ENCODE results near the gene CDRT4. TPM values are rescaled to one million over a fixed set of nuclear protein-coding genes. Genes with fewer than 3 reads are reported as not detected.

The CDRT4 gene
- total RNA-seq, 1 donor from 2014 or later: 1.4 TPM

DNA sequence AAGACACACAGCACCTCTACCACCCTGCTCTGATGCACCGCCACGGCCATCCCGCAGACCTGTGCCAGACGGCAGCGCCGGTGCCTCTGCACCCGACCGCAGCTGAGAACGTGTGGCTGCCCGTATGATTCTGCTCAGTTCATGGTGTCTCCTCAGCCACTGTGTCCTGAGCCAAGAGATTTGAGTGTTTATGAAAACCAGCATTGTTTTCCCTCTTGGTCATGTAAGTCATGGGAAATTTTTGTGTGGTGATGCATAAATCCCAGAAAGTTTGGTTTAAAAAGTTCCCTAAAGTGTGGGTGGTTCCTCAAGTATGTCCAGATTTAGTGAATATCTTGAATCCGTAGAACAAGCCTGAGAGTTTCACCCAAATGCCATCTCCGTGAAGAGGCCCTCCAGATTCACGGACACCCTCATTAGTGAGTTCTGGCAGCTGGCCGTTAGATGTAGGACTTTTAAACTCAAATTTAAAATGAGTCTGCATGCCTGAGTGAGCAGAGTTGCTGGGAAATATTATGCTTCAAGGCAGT, 57.6 kb downstream of the CDRT4 start:
- DNase-seq (peak; percentile 70), ATAC-seq (peak; percentile 67)
- intact Hi-C loops (cut with micrococcal nuclease): no loop called here

DNA sequence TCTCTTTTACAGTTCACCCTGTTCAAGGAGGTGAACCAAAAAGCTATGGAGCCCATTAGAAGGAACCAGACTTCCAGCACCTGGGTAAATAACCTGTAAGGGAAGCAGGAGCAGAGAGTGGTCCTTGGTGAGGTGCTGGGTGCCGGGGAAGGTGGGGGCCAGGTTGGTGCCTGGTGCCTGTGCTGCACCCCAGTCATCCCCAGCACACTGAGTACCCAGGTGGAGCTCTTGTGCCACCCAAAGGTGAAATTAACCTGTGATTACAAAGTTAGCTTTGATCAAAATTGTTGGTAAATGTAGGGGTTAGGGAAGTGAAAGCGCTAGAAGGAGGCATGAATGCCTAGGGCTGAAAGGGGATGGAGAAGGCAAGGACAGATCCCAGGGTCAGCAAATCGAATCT, 58.6 kb downstream of the CDRT4 start:
- ATAC-seq (no peak), DNase-seq (no peak)
- intact Hi-C loops (cut with micrococcal nuclease): no loop called here

- ATAC-seq (no peak), DNase-seq (no peak)
- intact Hi-C loops (cut with micrococcal nuclease): no loop called here
Measured at GRCh38 chr17:15406081-15406480, 61.3 kb downstream of the CDRT4 start.

GRCh38 chr17:15405058-15405415, 62.4 kb downstream of the CDRT4 start:
- intact Hi-C loops (cut with micrococcal nuclease): no loop called here
- ATAC-seq (no peak), DNase-seq (no peak)

DNA sequence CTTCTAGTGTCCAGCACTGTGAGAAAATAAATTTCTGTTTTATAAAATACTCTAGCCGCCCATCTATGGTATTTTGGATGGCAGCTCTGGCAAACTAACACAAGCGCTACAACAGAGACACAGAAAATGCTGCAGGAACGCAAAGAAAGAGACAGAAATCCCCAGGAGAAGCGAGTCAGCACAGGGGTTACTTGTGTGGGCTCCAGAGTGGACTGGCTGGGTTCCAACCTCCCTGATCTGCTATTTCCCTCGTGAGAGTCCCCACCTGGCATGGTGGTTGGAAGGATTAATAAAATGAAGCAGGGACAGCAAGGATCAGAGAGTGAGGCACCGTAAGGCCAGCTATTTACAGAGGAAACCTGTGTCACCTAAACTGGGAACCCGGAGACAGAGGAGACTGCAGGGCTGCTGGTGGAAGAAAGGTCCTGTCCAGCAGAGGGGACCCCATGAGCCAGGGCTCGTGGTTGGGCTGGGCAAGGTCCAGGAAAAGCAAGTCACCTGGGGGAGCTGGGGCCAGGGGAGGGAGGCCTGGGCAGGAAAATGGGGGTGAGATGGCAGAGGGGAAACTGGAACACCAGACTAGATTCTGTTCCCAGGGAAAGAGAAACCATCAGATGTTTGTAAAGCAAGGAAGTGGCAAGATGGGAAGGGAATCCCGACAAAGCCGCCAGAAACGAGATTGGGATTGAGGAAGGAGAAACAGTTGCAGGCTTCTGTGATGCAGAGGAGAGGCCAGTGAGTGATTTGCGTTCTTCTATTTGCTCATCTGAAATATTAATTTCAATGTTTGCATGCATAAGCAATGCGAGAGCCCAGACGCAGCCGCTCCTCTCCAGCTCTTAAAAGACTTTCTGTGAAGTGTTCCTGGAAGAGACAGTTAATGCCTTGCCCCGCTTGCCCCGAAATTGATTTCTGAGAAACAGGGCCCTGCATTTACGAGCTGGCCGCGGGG, 63.0 kb downstream of the CDRT4 start:
- peak; percentile 14 for ATAC-seq
- intact Hi-C loops (cut with micrococcal nuclease): no loop called here
- no peak for DNase-seq

DNA sequence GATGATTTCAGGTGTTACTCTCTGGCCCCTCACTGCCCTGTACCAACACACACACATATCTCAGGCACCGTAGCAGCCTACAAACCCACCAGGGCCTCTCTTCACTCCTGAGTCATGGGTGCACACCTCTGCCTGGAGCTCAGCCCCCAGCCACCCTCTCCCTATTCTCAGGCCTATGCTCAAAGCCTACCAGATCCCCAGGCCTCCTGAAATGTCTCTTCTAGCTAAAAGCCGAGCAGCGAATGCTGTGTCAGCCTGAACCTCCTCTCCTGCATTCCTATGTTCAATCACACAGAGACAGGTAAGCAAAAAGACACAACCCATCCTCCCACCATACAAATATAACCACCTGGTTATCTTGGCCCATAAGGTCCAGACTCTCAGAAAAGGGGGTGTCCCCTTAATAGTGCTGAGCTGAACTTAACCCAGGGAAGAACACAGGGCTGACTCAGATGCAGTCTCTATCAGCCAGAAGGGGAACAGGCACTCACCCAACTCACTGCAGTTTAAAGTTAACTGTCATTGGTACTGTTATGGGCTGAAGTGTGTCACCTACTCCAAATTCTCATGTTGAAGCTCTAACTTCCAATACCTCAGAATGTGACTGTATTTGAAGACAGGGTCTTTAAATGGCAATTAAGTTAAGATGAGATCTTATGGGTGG, 64.0 kb downstream of the CDRT4 start:
- intact Hi-C loops (cut with micrococcal nuclease): no loop called here
- no peak for DNase-seq
- peak; percentile 76 for ATAC-seq

- ATAC-seq (peak; percentile 13), DNase-seq (no peak)
- intact Hi-C loops (cut with micrococcal nuclease): no loop called here
Measured at GRCh38 chr17:15399443-15399842, 68.0 kb downstream of the CDRT4 start.

DNA sequence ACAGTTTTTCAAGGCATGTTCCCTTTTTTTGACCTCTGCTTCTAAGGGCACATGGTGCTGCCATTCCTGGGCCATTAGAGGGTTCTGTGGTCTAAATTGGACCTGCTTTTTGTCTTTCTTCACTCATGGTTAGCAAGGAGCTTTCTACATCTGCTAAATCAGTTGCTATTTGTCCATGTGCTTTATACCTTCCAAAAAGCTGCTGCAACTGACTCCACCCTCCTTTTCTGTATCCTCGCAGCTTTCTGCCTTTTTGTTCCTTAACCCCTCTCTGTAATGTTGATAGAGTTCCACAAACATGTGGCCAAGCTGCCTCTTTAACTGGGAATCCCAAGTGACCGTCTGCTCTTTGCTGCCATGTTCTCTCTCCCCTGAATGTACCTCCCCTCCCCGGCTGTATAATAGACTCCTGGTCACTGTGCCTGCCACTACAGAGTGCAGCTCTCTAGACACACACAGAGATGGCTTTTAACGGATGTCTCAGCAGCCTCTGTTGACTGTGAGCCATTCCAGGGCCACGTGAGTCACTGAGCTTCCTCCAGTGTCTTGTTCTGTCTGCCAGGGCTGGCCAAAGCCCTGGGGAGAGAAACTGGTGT, 68.6 kb downstream of the CDRT4 start:
- intact Hi-C loops (cut with micrococcal nuclease): no loop called here
- DNase-seq (no peak), ATAC-seq (peak; percentile 75)

- intact Hi-C loops (cut with micrococcal nuclease): no loop called here
- DNase-seq (no peak), ATAC-seq (peak; percentile 52)
Measured at GRCh38 chr17:15398291-15398690, 69.1 kb downstream of the CDRT4 start.

DNA sequence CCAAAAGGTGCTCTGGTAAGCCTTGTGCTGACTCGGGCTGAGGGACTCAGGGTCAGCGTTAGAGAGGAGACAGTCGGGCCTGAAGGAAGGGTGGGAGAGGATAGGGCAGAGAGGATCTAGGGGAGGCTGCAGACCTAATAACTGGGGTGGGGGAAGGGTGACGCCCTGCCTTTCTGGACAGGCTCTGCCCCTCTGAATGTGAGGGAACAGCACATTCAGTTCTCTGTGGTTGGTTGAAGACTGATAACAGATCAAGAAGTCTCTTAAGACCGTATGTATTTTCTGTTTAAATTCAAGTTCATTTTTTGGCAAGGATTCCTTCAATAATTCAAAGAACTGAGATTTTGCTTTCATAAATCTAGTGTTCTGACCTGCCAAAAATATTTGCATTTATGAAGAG, 69.8 kb downstream of the CDRT4 start:
- no peak for ATAC-seq

DNA sequence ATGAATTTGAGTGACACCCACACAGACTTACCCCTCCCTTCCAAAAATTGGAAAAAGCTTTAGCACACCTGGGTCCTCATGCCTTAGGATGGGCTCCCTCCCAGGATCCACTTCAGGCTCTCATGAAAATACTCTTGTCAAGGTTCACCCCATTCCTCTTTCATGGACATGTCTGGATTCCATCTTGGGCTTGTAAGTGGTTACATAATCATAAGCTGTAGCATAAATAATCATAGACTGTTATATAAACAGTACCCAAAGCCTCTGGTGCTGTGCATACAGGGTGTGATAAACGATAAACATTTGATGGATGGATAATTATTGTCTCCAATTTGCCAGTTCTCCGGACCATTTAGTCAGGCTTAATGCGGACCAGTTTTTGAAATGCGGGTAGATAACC, 72.3 kb downstream of the CDRT4 start:
- ATAC-seq: no peak
- intact Hi-C loops (cut with micrococcal nuclease): no loop called here
- DNase-seq: no peak

More for the DNA sequence above, 69.8 kb downstream of the CDRT4 start:
- intact Hi-C loops (cut with micrococcal nuclease): no loop called here
- no peak for DNase-seq

DNA sequence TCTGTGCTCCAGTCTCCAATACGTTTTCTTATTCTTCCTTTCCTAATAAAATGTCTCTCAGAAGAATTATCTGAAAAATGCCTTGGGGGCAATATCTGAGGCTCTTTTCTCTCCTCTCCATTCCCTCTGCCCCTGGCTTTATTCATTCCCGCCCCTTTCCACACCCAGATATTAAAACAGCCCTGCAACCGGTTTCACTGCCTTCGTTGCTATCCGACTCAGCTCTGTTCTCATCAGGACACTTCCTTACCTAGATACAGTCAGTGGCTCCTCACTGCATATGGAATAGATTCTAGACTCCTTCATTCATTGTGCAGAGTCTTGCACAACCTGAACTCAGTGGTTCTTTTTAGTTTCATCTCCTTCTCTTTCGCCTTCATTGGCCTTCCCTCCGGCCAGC, 74.0 kb downstream of the CDRT4 start:
- ATAC-seq: no peak
- intact Hi-C loops (cut with micrococcal nuclease): no loop called here
- DNase-seq: no peak

- DNase-seq (peak; percentile 55), ATAC-seq (peak; percentile 87)
- intact Hi-C loops (cut with micrococcal nuclease): no loop called here
Measured at GRCh38 chr17:15392326-15392741, 75.1 kb downstream of the CDRT4 start.

GRCh38 chr17:15388356-15389041, 78.9 kb downstream of the CDRT4 start:
- DNase-seq: peak; percentile 54
- intact Hi-C loops (cut with micrococcal nuclease): no loop called here
- peak; percentile 19 for ATAC-seq

DNA sequence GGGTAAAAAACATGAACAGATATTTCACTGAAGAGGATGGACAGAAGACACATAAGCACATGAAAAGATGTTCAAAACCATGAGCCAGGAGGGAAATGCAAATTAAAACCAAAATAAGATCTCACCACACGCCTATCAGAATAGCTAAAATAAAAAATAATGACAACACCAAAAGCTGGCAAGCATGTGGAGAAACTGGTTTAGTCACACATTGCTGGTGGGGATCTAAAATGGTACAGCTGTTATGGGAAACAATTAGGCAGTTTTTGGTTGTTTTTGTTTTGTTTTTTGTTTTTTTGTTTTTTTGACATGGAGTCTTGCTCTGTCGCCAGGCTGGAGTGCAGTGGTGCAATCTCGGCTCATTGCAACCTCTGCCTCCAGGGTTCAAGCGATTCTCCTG, 81.3 kb downstream of the CDRT4 start:
- intact Hi-C loops (cut with micrococcal nuclease): no loop called here
- DNase-seq (no peak), ATAC-seq (no peak)

Other genes with a start within 250 kb of the CDRT4 start
- gene PMP22, start 202.3 kb downstream of the CDRT4 start, total RNA-seq: 179 TPM
- gene TEKT3, start 126.0 kb downstream of the CDRT4 start, total RNA-seq: 0.40 TPM
- gene TVP23C, start 95.9 kb upstream of the CDRT4 start, total RNA-seq: 2.5 TPM
- gene FBXW10B, start 152.1 kb upstream of the CDRT4 start, total RNA-seq: 0.35 TPM
- 24.9 TPM for gene TRIM16, start 216.7 kb upstream of the CDRT4 start, total RNA-seq
- gene ZNF286A, start 232.1 kb upstream of the CDRT4 start, total RNA-seq: 12.5 TPM

Data from left ventricle myocardium superior (tissue), 1 donor.